Esophagus squamous epithelium (tissue), 4 donors: ENCODE measurements around the gene DTNA.

Source experiments
- CTCF ChIP-seq, 6 experiments: fragments of 450-650 bp in 4 of 6; fragments of 200-600 bp in 2 of 6; sonication (generic) in 2 of 6; IDR thresholded peaks; one replicate each; pipeline ENCODE4 v1.5.1; 2016 to 2019; ENCODE audit warnings: antibody characterized with exemption in 6 of 6, mild to moderate bottlenecking in 4 of 6, moderate library complexity in 4 of 6
- POLR2A ChIP-seq, 4 donors: fragments of 450-650 bp; IDR thresholded peaks; one replicate each; pipeline ENCODE4 v1.6.1; 2017; ENCODE audit warnings: antibody characterized with exemption in 4 of 4, mild to moderate bottlenecking in 4 of 4, moderate library complexity in 3 of 4

GRCh38 chr18:34773961-34774766 is 64.1 kb downstream of the DTNA start:
- TF ChIP-seq CTCF (IDR thresholded peaks at IDR 0.05): no peak
- TF ChIP-seq POLR2A (IDR thresholded peaks at IDR 0.05): no peak
